GM18526 (cell line): ENCODE results near the gene DENND5B.

Experiments used
- POLR2A ChIP-seq: IDR thresholded peaks from 3 replicates; pipeline ENCODE4 v1.6.1; 2011; ENCODE audit not compliant: insufficient read length; ENCODE audit errors: extremely low read depth

Gene DENND5B

DNA sequence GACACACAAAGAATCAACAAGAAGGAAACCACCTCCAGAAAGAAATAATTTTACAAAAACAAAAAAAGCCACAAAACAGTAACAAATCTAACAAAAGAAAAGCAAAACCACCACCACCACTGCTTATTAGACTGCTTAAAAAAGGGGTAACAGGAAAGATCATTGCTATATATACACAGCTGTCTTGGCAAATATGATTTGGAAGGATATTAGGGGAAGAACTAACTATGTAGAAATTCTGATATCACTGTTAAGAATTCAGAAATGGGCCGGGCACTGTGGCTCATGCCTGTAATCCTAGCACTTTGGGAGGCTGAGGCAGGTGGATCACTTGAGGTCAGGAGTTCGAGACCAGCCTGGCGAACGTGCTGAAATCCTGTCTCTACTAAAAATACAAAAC, 92.5 kb downstream of the DENND5B start:
- TF ChIP-seq POLR2A = no peak

DNA sequence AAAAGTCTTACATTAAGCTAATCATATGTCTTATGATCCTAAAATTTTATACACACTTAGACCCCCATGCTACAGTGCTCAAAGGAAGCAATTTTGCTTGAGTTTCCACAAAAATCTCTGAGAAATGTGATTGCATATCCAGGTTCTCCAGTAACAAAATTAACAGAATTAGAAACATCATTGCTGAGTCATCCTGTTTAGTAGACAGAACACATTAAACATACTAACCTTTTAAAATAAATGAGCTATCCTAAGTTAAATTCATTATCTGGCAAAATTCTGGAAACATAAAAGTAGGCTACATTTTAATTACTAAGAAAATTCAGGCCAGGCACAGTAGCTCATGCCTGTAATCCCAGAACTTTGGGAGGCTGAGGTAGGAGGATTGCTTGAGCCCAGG, 94.7 kb downstream of the DENND5B start:
- TF ChIP-seq POLR2A = no peak

DNA sequence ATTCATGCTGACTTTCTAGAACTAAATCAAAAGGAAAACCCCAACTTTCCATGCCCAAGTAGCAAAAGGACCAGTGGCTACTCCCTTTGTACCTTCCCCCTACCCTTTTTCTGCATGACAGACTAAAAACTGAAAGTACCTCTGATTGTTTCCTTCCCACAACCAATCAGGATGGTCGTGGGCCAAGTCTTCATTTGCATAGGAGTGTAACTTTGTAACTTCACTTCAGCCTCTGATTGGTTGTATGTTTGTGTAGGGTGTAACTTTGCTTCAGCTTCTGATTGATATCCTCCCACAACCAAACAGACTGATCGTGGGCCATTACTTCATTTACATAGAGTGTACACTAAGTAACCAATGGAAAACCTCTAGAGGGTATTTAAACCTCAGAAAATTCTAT, 96.5 kb downstream of the DENND5B start:
- TF ChIP-seq POLR2A = no peak

DNA sequence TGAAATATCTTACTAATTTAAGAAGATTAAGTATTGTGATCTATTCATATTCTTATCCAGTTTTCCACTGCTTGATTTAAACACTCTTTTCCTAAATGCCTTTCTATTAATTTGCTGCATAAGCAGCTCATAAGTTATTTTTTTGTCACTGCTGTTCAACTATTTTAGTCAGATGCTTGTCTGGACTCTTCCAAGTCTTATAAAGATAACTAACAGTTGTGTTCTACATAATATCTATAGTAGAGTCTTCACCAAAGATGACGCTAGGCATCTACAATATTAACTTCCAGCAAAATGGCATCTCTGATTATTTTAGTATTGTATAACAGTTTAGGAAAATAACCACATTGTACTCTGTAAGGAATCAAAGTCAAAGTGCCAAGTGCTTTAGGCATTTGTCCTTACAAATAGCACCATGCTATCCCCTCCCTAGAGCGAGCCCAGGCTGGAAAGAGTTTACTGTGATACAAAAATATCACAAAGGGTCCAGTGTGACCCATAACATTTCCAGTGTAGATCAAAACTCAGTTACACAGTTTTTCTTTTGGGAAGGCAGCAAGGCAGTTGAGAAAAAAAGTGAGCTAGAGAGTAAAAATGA, 98.2 kb downstream of the DENND5B start:
- TF ChIP-seq POLR2A = no peak

DNA sequence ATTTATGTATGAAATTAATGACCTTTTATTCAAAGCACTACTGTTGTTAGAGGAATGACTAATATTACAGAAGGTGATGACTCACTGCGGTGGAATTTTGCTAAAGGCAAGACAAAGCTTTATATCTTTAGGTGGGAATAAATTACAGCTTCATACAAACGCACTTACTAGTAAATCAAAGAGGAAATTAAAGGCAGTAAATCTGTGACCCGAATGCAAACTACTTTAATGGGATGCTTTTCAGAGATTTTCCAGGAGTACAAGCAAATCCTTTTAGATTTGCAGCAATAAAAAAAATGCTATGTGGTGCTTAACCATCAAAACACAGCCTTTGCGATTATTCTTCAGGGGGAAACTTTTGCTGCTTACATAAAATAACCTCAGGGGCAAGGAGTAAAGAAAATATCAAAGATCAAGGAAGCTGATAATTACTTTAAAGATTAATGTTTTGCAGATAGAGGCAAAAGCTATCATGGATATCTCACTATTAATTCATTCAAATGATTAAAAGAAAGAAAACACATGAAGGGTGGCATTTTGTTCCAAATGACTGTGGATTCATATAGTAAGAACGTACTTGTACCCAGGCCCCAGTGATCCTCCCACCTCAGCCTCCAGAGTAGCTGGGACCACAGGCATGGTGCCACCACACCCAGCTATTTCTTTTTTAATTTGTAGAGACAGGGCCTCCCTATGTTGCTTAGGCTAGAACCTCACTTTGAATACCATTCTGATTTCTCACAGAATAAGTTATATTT, 98.9 kb downstream of the DENND5B start:
- no peak for TF ChIP-seq POLR2A

DNA sequence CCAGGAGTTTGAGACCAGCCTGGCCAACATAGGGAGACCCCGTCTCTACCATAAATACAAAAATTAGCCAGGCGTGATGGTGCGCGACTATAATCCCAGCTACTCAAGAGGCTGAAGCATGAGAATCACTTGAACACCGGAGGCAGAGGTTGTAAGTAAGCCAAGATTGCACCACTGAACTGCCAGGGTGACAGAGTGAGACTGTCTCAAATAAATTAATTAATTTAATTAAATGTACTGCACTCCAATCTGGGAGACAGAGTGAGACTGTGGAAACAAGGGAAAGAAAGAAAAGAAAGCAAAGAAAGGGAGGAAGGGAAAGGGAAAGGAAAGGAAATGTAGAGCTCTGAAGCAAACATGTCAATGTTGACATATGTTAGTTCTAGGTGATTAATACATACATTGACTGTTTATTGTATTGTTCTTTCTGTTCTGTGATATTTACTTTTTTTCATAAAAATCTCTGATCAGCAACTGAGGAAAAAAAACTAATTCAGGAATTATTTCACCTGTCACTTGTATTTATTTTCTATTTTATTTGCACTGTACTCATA, 99.6 kb downstream of the DENND5B start:
- no peak for TF ChIP-seq POLR2A

DNA sequence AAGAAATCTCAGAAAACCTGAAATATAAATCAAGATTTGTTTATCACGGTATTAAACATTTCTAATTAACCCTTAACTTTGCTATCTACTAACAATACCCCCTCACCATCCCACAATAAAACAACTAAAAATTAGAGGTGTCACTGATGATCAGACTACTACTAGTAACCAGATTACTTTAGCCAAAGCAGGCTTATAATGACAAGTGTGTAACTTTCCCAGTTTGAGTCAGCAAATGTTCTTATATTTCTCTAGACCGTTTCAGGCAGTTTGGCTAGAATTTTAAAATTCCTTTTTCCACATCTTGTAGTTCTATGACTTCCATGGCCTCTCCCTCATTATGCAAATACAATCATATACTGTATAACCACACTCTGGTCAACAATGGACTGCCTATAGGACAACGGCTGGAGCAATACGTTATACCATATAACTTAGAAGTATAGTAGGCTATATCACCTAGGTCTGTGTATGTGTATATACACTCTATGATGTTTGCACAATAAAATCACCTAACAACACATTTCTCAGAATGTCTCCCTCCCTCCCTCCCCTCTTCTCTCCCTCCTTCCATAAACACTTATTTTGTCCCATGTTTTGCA, 102.1 kb downstream of the DENND5B start:
- TF ChIP-seq POLR2A = no peak

DNA sequence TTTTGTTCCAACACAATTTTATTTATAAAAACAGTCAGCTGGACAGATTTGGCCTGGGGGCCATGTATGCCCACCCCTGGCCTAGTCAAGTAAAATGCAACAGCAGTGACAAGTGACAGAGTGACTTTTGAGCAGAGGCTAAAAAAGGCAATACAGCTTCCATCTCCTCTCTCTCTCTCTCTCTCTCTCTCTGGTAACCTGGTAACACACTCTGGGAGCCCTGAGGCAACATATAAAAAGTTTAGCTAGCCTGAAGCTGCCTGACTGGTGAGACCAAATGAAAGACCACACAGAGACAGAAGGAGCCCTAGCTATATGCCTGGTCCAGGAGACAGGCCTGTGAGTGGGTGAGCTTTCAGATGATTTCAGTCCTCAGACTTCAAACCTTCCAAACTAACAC, 105.4 kb downstream of the DENND5B start:
- TF ChIP-seq POLR2A = no peak

DNA sequence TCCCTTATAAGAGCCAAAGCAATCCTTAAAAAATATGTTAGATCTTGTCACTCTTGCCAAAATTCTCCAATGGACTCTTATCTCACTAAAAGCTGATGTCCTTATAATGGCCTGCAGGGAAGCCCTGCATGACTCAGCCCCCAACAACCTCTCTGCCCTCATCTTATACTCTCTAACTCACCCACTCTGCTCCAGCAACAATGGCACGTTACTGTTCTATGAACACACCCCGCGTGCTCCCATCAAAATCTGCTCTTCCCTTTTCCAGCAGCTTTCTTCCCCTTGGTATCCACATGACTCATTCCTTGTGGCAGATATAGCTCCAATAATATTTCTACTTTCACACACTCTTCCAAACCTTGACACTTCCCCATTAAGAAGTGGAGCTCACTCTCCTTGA, 108.1 kb downstream of the DENND5B start:
- TF ChIP-seq POLR2A = no peak

DNA sequence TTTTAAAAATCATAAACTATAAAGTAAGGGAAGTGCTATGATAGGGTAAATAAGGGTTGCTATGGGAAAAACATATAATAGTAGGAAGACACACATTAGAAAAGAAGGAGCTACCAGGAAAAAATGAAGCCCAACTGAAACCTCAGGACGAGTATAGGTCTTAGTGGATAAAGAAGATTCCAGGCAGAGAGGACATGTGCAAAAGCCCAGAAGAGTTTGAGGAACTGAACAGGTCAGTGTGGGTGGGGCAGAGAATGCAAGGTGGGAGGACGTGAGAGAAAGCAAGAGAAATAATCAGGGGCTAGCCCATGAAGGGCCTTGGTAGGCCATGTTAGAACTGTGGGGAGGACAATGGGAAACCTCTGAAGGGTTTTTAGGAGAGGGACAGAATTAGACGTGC, 109.5 kb downstream of the DENND5B start:
- no peak for TF ChIP-seq POLR2A

DNA sequence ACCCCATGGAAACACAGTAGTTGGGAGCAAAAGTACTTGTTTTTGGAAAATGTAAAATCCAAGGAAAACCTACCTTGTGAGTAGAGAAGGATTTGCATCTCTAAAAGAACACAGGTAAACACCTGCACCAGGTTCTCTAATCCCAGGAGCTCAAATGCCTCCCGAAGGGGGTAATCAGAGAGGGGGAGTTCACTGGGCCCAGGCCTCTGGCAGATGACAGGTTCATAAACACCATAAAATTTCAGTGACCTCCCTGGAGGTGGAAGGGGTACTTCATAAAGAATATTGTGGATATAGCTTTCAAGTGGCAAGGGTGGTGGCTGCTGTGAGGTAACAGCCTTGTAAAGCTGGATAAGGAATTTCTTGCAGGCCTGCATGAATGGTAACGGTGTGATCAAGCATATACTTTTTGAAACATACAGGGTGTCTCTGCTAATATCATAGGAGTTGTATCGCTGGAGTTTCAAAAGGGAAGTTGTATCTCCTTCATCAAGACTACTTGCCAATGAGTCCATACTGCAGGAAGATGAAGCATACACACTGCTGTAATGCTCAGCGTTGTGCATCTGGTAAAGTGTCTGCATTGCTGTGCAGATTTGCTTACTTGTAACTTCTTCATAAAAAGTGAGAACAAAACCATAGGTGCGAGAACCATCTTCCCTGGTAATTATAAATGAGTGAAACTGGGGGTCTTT, 111.3 kb downstream of the DENND5B start:
- no peak for TF ChIP-seq POLR2A

DNA sequence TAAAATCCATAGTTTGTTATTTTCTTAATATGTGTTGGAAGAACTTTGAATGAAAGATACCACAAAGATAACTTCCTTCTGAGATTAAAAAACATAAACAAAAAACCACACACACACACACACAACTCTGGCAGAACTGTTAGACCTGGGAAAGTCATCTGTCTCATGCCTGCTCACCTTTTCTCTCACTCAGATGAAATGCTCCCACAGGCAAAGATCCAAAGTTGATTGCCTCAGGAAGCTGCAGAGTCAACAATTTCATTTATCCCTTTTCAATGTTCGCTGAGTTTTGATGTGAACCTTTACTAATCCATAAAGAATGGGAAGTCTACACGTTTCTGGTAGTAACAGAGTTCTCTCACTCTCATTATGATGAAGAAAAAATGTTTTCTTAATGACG, 112.0 kb downstream of the DENND5B start:
- TF ChIP-seq POLR2A = no peak

DNA sequence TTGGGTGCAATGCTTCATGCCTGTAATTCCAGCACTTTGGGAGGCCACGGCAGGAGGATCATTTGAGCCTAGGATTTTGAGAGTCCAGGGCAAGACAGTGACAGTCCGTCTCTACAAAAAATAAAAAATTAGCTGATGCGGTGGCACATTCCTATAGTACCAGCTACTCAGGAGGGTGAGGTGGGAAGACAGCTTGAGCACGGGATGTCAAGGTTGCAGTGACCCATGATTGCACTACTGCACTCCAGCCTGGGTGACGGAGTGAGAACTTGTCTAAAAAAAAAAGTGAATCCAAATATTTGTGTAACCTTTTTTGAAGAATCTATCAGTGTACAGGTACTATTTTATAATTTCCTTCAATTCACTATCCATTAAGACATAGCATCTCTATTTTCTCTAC, 112.5 kb downstream of the DENND5B start:
- no peak for TF ChIP-seq POLR2A

DNA sequence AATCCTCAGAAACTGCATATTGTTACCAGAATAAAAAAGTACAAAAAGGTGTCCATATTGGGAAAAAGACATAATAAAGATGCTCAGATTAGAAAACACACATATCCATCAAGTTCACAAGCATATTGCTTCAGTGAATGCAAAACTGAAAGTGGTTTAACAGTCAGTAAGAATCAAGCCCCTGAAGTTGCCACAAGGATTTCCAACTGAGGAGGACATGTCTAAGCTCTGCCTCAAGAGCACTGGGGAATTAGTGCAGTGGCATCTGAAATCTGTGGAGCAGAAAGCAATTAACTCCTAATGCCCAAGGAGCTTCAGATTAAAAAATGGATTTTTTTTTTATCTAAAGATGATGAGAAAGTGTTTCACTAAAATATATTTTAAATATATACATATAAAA, 113.2 kb downstream of the DENND5B start:
- TF ChIP-seq POLR2A = no peak

DNA sequence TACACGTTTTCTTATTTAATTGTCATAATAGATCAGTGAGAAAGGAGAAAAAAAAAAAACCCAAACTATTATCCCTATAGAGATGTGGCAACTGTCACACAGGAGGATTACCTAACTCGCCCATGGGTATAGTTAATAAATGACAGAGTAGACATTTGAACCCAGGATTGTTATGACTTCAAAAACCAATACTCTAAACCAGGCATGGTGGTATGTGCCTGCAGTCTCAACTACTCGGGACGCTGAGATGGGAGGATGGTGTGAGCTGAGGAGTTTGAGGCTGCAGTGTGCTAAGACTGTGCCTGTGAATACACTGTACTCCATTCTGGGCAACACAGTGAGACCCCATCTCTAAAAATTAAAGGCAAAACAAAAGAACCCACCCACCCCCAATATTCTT, 114.5 kb downstream of the DENND5B start:
- no peak for TF ChIP-seq POLR2A

DNA sequence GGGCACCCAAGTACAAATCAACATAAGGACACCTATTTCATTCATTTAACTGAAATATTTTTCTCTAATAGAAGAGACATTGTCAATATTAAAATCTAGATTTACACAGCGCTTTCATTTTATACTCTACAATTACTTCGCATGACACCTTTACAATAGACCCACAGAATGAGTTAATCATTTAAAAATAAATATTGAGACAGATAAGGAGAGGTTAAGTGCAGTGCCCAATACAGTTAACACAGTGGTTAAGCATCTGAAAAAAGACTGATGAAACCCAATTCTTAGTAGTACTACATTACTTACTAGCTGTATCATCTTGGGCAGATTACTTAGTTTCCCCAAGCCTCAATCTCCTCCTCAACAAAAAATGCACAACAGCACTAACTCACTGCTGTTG, 116.2 kb downstream of the DENND5B start:
- no peak for TF ChIP-seq POLR2A
